ENCODE data around the gene MSH4.

DNA sequence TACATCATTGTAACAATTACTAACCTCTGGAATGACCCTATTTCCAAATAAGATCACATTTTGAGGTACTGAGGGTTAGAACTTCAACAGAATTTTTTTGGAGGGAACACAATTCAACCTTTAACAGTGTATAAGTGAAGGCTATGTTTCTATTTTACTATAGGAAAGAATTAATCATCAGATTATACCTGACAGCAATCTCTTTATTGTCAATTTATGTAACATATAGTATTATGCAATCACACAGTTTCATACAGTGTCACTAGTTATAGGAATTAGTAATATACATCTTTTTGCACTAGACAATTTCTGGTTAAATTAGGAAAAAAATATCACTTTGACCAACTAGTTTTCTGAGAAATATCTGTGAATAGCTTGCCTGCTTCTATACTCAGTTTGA, 59.1 kb downstream of the MSH4 start:
- TF ChIP-seq EP300 (IDR thresholded peaks at IDR 0.05) (no peak), NR3C1 (IDR thresholded peaks at IDR 0.05) (no peak), CHD2 (IDR thresholded peaks at IDR 0.05; ENCODE audit: low read length, partially characterized antibody) (no peak), MAFK (IDR thresholded peaks at IDR 0.05; ENCODE audit: partially characterized antibody) (no peak), POLR2A (IDR thresholded peaks at IDR 0.05; ENCODE audit: low read length) (no peak), RCOR1 (IDR thresholded peaks at IDR 0.05; ENCODE audit: low read depth, low read length) (no peak), MYC (IDR thresholded peaks at IDR 0.05; ENCODE audit: borderline replicate concordance, low read length) (no peak), PHF8 (IDR thresholded peaks at IDR 0.05; ENCODE audit: borderline replicate concordance, low read depth) (no peak), SMC3 (IDR thresholded peaks at IDR 0.05) (no peak)
- TF ChIP-seq, protein P1, sequence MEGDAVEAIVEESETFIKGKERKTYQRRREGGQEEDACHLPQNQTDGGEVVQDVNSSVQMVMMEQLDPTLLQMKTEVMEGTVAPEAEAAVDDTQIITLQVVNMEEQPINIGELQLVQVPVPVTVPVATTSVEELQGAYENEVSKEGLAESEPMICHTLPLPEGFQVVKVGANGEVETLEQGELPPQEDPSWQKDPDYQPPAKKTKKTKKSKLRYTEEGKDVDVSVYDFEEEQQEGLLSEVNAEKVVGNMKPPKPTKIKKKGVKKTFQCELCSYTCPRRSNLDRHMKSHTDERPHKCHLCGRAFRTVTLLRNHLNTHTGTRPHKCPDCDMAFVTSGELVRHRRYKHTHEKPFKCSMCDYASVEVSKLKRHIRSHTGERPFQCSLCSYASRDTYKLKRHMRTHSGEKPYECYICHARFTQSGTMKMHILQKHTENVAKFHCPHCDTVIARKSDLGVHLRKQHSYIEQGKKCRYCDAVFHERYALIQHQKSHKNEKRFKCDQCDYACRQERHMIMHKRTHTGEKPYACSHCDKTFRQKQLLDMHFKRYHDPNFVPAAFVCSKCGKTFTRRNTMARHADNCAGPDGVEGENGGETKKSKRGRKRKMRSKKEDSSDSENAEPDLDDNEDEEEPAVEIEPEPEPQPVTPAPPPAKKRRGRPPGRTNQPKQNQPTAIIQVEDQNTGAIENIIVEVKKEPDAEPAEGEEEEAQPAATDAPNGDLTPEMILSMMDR (IDR thresholded peaks at IDR 0.05): no peak
- TF ChIP-seq, protein P2, sequence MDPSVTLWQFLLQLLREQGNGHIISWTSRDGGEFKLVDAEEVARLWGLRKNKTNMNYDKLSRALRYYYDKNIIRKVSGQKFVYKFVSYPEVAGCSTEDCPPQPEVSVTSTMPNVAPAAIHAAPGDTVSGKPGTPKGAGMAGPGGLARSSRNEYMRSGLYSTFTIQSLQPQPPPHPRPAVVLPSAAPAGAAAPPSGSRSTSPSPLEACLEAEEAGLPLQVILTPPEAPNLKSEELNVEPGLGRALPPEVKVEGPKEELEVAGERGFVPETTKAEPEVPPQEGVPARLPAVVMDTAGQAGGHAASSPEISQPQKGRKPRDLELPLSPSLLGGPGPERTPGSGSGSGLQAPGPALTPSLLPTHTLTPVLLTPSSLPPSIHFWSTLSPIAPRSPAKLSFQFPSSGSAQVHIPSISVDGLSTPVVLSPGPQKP (IDR thresholded peaks at IDR 0.05; ENCODE audit: low read depth, low read length): no peak

Measured in A549 (cell line).